T-helper 2 cell treated with Interferon-gamma antibody and Interleukin-4, amounts not matched to agents 5 μg/mL and 100 μg/mL, for 36 hours (primary cell): ENCODE results near the gene SLC4A7.
A peak's percentile ranks its signal among the peaks of the same experiment; 100 is the strongest.
"Not testable (repeated sequence)": the region's sequence is repeated elsewhere in the genome, so short reads cannot be mapped to it uniquely, and the experiment has no call there.

Experiments used
- DNase-seq: peaks from one replicate; pipeline ENCODE4 v3.0.0; 2021; ENCODE audit warnings: low spot score
- H3K27ac Mint-ChIP-seq: one replicate; pipeline ENCODE4 v1.8.0; 2021; ENCODE audit warnings: mild to moderate bottlenecking, mixed read lengths
- H3K27me3 Mint-ChIP-seq: one replicate; pipeline ENCODE4 v1.8.0; 2021; ENCODE audit warnings: low read depth, mixed read lengths
- H3K36me3 Mint-ChIP-seq: one replicate; pipeline ENCODE4 v1.8.0; 2021; ENCODE audit warnings: low read depth, mixed read lengths
- H3K4me1 Mint-ChIP-seq: one replicate; pipeline ENCODE4 v1.8.0; 2021; ENCODE audit warnings: low read depth, mixed read lengths
- H3K4me3 Mint-ChIP-seq: one replicate; pipeline ENCODE4 v1.8.0; 2022; ENCODE audit warnings: mild to moderate bottlenecking, moderate library complexity, mixed read lengths
- H3K9me3 Mint-ChIP-seq: one replicate; pipeline ENCODE4 v1.8.0; 2021; ENCODE audit warnings: mixed read lengths

The SLC4A7 gene

DNA sequence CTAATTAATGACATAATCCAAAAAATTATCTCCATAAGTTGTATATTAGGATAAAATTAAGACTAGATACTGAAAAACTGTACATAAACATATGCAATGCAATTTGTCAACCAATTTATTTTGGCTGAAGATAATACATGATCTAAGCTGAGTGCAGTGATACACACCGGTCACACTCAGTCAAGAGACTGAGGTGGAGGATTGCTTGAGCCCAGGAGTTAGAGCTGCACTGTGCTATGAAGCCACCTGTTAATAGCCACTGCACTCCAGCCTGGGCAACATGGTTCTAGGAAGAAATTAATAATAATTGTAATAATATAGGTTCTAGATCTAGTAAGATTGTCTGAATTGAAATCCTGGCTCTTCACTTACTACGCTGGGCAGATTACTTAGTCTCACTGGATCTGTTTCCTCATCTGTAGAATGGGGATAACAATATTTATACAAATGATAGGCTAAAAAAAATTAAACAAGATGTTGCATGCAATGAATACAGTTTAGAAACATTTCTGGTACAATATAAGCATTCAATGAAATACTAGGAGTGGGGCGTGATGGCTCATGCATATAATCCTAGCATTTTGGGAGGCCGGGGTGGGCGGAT is 15.8 kb downstream of the SLC4A7 start:
- no peak for DNase-seq
- Mint-ChIP-seq H3K27ac (no peak overlapping the region), H3K36me3 (peaks cover 11% of the 10 kb centered on the region), H3K9me3 (no peaks in the 10 kb centered on the region), H3K27me3 (no peaks in the 10 kb centered on the region), H3K4me1 (peaks cover 12% of the 10 kb centered on the region), H3K4me3 (no peak overlapping the region)

DNA sequence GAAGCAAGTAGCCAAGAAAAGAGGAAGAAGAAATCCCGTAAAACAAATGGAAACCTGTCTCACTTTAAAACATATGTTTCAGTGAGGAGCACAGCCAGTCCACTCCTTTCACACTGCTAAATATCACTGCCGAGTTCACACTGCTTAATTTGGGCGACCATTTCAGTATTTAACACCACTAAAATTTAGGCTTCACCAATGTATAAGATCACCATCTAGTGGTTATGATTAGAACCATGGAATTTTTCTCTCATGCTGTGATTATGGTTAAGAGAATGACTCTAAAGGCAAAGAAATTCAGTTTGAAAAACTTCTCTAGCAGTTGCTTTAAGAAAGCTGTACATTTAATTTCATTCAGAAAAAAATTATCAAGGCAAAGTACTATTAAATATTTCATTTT is 16.6 kb downstream of the SLC4A7 start:
- no peak overlapping the region for H3K4me3 Mint-ChIP-seq
- no peak for DNase-seq
- H3K4me1 Mint-ChIP-seq: peaks cover 13% of the 10 kb centered on the region
- H3K9me3 Mint-ChIP-seq: no peaks in the 10 kb centered on the region
- H3K36me3 Mint-ChIP-seq: peaks cover 6% of the 10 kb centered on the region
- H3K27me3 Mint-ChIP-seq: no peaks in the 10 kb centered on the region
- no peak overlapping the region for H3K27ac Mint-ChIP-seq

DNA sequence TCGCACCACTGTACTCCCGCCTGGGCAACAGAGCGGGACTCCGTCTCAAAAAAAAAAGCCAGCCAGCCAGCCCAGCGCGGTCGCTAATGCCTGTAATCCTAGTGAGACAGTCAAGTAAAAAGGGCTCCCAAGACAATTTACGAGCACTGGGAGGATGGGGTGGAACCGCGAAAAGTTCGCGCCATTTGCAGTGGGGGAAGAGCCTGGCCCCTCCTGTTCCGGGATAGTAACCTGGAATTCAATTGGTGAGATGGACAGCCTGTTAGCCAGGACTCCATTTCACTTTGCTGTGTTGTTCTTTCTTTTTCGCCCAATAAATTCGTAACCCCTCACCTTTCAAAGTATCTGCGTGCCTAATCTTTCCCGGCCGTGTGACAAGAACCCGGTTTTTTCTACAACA is 19.5 kb downstream of the SLC4A7 start:
- DNase-seq: no peak
- Mint-ChIP-seq H3K4me1 (peaks cover 9% of the 10 kb centered on the region), H3K36me3 (peaks cover 16% of the 10 kb centered on the region), H3K9me3 (no peaks in the 10 kb centered on the region), H3K27me3 (no peaks in the 10 kb centered on the region), H3K27ac (no peak overlapping the region), H3K4me3 (no peak overlapping the region)

DNA sequence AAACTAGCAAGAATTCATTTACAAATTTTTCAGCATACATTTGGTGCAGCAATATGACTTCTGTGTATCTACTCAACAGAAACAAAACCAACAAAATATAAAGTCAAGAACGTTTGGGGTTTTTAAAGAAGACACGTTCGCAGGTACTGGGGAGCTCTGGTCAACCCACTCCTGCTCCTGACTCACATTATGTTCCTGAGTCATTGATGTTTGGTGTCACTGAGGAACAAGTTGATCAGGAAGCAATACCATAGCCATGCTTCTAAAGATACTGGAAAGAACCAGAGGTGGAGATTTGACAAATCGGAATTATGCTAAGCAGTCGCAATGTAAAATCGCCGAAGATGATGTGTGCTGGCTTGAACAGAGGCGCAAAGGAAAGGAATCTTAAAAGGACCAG is 22.0 kb downstream of the SLC4A7 start:
- Mint-ChIP-seq H3K4me1 (peaks cover 5% of the 10 kb centered on the region), H3K9me3 (no peaks in the 10 kb centered on the region), H3K27ac (no peak overlapping the region), H3K36me3 (peaks cover 18% of the 10 kb centered on the region), H3K4me3 (no peak overlapping the region), H3K27me3 (no peaks in the 10 kb centered on the region)
- no peak for DNase-seq

DNA sequence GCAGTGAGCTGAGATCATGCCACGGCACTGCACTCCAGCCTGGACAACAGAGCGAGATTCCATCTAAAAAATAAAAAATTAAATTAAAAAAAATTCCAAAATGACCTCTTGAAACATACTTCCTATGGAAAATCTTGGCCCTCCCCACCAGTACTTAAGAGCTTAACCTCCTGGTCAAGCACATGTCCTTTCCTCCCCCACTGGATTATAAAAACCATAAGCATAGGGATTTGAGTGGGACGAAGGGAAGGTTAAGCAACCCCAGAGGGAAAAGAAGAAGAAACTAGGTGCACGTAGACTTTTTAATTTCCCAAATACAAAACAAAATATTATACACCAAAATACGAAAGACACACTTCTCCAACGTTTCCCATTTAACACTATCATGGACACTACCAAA is 25.3 kb downstream of the SLC4A7 start:
- H3K27me3 Mint-ChIP-seq: no peaks in the 10 kb centered on the region
- DNase-seq: no peak
- no peaks in the 10 kb centered on the region for H3K9me3 Mint-ChIP-seq
- peaks cover 26% of the 10 kb centered on the region for H3K36me3 Mint-ChIP-seq
- no peak overlapping the region for H3K27ac Mint-ChIP-seq
- no peak overlapping the region for H3K4me3 Mint-ChIP-seq
- peaks cover 19% of the 10 kb centered on the region for H3K4me1 Mint-ChIP-seq

DNA sequence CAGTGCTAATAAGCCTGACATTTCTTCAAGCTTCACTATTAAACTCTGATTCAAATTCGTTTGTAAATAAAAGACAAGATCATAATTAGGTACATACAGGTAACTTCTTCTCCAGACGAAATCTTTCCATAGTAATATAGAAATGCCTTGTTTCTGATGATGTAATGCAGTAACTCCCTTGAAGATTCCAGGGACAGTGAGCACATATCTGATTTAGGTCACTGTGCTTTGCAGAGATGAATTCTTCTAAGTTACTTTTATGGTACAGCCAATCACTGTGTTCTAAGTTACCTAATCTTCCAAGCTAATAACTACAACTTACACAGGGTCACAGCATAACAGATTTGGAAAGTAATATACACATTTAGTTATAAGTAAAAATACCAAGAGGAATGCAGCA is 27.6 kb downstream of the SLC4A7 start:
- Mint-ChIP-seq H3K36me3 (peaks cover 29% of the 10 kb centered on the region), H3K27me3 (no peaks in the 10 kb centered on the region), H3K9me3 (no peaks in the 10 kb centered on the region), H3K4me3 (no peak overlapping the region), H3K4me1 (peaks cover 30% of the 10 kb centered on the region), H3K27ac (no peak overlapping the region)
- DNase-seq: no peak

DNA sequence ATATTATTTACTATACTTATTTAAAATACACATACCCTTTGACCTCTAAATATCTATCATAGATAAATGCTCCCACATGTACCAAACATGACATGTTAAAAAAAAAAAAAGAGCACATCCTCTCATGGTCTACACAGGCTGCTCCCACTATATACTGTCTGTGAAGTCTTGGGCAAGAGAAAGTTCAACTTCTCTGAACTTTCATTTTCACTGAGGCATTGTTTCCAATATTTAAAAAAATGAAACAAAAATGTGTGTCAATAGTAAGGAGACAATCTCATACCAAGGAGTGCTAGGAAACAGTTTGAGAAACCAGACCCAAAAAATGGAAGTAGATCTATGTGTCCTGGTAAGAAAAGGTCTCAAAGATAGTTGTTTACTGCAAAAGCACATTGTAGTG is 29.3 kb downstream of the SLC4A7 start:
- Mint-ChIP-seq H3K4me3 (peak overlapping the region; percentile 41), H3K9me3 (no peaks in the 10 kb centered on the region), H3K27ac (peak overlapping the region; percentile 50), H3K36me3 (peaks cover 25% of the 10 kb centered on the region), H3K4me1 (peaks cover 35% of the 10 kb centered on the region), H3K27me3 (no peaks in the 10 kb centered on the region)
- no peak for DNase-seq

DNA sequence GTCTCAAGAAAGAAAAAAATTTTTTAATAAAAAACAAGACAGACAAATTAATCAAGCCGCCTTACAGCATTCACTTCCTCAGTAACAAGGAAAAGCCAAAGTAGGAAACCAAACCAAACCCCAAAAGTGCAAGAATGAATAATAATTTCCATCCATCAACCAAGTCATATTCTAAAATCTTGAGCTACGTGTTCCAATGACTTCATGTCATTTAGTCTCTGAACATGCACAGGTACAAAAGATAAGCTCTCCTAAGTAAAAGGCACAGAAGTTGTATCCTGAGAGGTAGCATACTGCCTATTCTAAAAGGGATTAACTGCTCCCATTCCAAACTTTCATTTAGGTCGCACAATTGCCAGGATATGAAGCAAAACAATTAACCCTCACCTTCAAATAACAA is 29.7 kb downstream of the SLC4A7 start:
- H3K36me3 Mint-ChIP-seq: peaks cover 26% of the 10 kb centered on the region
- H3K4me3 Mint-ChIP-seq: no peak overlapping the region
- no peaks in the 10 kb centered on the region for H3K27me3 Mint-ChIP-seq
- H3K27ac Mint-ChIP-seq: peak overlapping the region; percentile 50
- DNase-seq: no peak
- no peaks in the 10 kb centered on the region for H3K9me3 Mint-ChIP-seq
- peaks cover 35% of the 10 kb centered on the region for H3K4me1 Mint-ChIP-seq

DNA sequence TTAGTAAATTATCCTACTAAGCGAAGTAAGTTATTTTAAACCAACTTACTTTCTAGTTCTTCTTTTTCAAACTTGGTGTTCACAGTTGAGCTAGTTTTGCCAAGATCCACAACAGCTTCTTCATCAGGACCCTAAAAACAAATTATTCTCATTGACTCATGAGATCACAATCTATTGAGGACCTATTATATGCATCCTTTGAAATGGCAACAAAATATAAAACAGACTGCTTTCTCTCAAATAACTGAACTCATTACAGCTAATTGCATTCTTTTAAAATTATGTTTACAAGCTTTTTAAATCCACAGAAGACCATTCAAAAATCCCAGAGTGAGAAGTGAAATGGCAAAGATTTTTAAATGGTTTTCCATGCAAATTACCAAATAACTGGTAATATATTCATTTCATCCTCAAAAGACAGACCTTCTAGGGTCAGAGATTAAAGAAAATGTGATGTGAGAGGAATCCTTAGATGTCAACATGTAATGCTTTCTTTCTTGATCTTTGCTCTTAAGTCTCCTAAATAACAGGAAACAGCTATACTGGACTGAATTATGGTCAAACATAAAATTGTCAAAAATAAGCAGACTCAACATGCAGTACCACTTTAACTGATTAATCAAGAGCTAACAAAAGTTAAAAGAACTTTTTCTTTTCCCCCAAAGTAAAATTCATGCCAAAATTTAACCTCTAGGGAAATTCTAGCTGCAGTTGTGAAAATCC is 31.7 kb downstream of the SLC4A7 start:
- Mint-ChIP-seq H3K4me1 (peaks cover 35% of the 10 kb centered on the region), H3K27ac (no peak overlapping the region)

DNA sequence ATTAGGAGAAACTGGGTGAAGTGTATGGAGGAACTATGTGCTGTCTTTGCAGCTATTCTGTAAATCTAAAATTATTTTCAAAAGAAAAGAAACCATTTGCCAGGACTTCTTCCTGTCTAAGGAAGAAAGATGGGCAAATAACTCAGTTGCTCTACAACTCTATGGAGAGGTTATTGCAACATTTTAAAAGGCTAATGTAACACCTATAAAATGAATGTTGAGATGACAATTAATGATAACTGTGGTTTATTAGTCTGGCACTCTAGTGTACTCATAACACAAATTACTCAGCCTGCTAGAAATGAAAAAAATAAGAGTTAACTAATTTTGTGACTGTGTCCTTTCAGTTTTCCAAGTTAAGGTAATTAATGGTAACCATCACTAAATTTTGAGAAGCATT is 32.3 kb downstream of the SLC4A7 start:
- H3K9me3 Mint-ChIP-seq: no peaks in the 10 kb centered on the region
- H3K4me1 Mint-ChIP-seq: peaks cover 32% of the 10 kb centered on the region
- no peak overlapping the region for H3K4me3 Mint-ChIP-seq
- no peak overlapping the region for H3K27ac Mint-ChIP-seq
- H3K27me3 Mint-ChIP-seq: no peaks in the 10 kb centered on the region
- H3K36me3 Mint-ChIP-seq: peaks cover 31% of the 10 kb centered on the region
- no peak for DNase-seq

More for the DNA sequence above, 31.7 kb downstream of the SLC4A7 start:
- no peaks in the 10 kb centered on the region for H3K27me3 Mint-ChIP-seq
- H3K36me3 Mint-ChIP-seq: peaks cover 29% of the 10 kb centered on the region
- no peaks in the 10 kb centered on the region for H3K9me3 Mint-ChIP-seq
- H3K4me3 Mint-ChIP-seq: no peak overlapping the region
- DNase-seq: no peak

DNA sequence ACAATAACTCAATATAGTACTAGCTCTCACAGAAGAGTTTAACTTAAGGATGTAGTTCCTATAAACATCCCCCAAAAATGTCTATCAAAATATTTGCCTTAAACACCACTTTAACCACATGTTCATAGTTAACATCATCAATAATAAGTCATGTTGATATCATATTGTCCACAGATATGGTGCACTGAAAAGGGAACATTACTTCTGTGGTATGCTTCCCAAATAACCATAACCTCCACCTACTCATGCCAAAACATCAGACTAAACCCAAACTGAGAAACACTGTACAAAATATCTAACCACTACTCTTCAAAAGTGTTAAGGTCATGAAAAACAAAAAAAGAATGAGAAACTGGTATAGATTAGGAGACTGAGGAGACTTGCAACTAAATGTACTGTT is 32.9 kb downstream of the SLC4A7 start:
- Mint-ChIP-seq H3K27ac (peak overlapping the region; percentile 0), H3K4me3 (no peak overlapping the region), H3K27me3 (no peaks in the 10 kb centered on the region), H3K4me1 (peaks cover 32% of the 10 kb centered on the region), H3K9me3 (no peaks in the 10 kb centered on the region), H3K36me3 (peaks cover 33% of the 10 kb centered on the region)
- no peak for DNase-seq

DNA sequence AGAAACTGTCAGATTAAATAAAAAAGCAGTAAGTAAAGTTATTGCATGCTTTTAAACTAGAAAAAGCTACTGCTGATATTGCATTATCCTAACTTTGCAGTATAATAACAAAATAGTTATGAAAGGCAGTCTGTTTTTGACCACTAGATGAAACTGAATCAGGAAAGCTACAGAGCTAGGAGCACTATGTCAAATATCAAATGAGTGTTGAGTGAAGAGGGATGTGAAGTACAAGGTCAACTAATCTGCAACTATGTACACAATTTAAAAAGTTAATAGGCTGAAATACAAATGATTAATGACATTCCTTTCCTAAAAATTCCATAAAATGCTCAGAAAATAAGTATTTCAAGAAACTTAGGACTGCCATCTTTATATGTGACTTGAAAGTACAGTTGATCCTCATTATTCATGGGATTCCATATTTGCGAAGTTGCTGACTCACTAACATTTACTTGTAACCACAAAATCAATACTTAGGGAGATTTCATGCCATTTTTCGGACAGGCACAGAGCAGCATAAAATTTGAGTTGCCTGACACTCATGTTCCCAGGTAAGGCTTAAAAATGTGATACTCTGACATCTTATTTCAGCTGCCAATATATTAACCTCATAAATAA is 34.5 kb downstream of the SLC4A7 start:
- H3K27me3 Mint-ChIP-seq: no peaks in the 10 kb centered on the region
- no peak overlapping the region for H3K27ac Mint-ChIP-seq
- H3K36me3 Mint-ChIP-seq: peaks cover 39% of the 10 kb centered on the region
- H3K4me3 Mint-ChIP-seq: no peak overlapping the region
- peaks cover 25% of the 10 kb centered on the region for H3K4me1 Mint-ChIP-seq
- DNase-seq: no peak
- H3K9me3 Mint-ChIP-seq: no peaks in the 10 kb centered on the region

DNA sequence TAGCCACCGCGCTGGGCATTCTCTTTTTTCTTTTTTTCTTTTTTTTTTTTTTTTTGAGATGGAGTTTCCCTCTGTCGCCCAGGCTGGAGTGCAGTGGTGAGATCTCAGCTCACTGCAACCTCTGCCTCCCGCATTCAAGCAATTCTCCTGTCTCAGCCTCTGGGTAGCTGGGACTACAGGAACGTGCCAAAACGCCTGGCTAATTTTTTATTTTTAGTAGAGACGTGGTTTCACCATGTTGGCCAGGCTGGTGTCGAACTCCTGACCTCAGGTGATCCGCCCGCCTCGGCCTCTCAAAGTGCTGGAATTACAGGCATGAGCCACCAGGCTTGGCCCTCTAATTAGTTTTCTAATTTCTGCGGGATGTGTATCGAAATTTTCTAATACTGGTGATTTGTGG is 41.2 kb downstream of the SLC4A7 start:
- DNase-seq, H3K27me3 Mint-ChIP-seq, H3K4me1 Mint-ChIP-seq, H3K4me3 Mint-ChIP-seq, H3K27ac Mint-ChIP-seq: not testable (repeated sequence)
- Mint-ChIP-seq H3K36me3 (peaks cover 65% of the 10 kb centered on the region), H3K9me3 (peaks cover 24% of the 10 kb centered on the region)

DNA sequence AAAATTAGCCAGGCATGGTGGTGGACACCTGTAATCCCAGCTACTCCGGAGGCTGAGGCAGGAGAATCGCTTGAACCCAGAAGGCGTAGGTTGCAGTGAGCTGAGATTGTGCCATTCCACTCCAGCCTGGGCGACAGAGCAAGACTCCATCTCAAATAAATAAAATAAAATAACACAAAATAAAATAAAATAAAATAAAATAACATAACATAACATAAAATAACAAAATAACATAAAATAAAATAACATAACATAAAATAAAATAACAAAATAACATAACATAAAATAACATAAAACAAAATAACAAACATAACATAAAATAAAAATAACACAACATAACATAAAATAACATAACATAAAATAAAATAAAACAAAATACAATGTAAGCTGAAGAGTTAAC is 45.8 kb downstream of the SLC4A7 start:
- not testable (repeated sequence) for H3K27me3 Mint-ChIP-seq, H3K27ac Mint-ChIP-seq, H3K4me3 Mint-ChIP-seq, H3K4me1 Mint-ChIP-seq, DNase-seq
- Mint-ChIP-seq H3K36me3 (peaks cover 68% of the 10 kb centered on the region), H3K9me3 (peaks cover 24% of the 10 kb centered on the region)
